Measurements from ENCODE around the gene G6PC2.

DNA sequence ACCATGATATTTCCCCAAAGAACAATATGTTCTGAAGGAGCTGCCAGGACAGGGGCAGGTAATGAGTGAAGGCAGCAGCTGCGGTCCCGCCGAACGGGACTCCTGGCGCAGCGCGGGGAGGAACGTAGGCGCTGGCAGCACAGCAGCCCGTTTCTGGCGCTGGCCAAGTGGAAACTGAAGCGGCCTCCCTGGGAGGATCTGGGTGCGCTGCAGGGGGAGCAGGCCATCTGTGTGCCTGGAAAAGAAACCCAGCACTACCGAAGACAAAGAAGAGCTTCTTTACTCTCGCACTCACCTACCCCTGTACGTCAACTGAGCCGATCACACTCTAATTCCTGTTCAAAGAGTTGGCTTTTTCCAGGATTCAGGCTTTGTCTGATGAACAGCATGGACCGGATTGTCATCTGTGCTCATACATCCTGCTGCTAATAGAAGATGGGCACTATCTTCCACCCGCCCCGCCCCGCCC lies 11.8 kb downstream of the G6PC2 start:
- TF ChIP-seq, protein P1, sequence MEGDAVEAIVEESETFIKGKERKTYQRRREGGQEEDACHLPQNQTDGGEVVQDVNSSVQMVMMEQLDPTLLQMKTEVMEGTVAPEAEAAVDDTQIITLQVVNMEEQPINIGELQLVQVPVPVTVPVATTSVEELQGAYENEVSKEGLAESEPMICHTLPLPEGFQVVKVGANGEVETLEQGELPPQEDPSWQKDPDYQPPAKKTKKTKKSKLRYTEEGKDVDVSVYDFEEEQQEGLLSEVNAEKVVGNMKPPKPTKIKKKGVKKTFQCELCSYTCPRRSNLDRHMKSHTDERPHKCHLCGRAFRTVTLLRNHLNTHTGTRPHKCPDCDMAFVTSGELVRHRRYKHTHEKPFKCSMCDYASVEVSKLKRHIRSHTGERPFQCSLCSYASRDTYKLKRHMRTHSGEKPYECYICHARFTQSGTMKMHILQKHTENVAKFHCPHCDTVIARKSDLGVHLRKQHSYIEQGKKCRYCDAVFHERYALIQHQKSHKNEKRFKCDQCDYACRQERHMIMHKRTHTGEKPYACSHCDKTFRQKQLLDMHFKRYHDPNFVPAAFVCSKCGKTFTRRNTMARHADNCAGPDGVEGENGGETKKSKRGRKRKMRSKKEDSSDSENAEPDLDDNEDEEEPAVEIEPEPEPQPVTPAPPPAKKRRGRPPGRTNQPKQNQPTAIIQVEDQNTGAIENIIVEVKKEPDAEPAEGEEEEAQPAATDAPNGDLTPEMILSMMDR (IDR thresholded peaks at IDR 0.05; ENCODE audit: insufficient read depth, low read depth, low read length) = no peak
- TF ChIP-seq EZH2 (IDR thresholded peaks at IDR 0.05; ENCODE audit: insufficient read depth, low read length) = peak; percentile 28

All from astrocyte (in vitro differentiated cells and primary cell).